IMR-90 (cell line): Measurements from ENCODE around the gene MOB3B. TPM values are rescaled to one million over a fixed set of nuclear protein-coding genes. Genes with fewer than 3 reads are reported as not detected.

Source experiments
- ATAC-seq: fragments of 200-7000 bp; cut with Tn5 transposase; 2 replicates; pipeline ENCODE4 v1.9.1; 2020; ENCODE audit warnings: low read depth, mild to moderate bottlenecking, moderate library complexity
- BruUV-seq: library from RNA; stranded (reverse); fragments of 400-500 nt; replicated peaks from 2 replicates; lab custom pipeline; 2021; lab: Mats Ljungman, UMichigan
- CTCF ChIA-PET: fragments of 300-600 bp; formaldehyde crosslinking; extraction: SDS; loops from one replicate; lab custom pipeline; 2021; ENCODE audit warnings: antibody characterized with exemption; lab: Yijun Ruan, JAX
- POLR2A ChIA-PET: fragments of 300-600 bp; sonication (Branson Sonifier 250); formaldehyde crosslinking; loops from one replicate; lab custom pipeline; 2022; ENCODE audit warnings: antibody characterized with exemption; ENCODE audit not compliant: unreplicated experiment; lab: Charles Lee
- DNase-seq: peaks from one replicate; pipeline ENCODE4 v3.0.0; 2013
- H2AFZ ChIP-seq: replicated peaks from 2 replicates; pipeline ENCODE3; 2013; ENCODE audit warnings: low read length, mild to moderate bottlenecking; ENCODE audit not compliant: poor library complexity
- H2AK5ac ChIP-seq: 2 replicates; pipeline ENCODE4 v1.6.1; 2013; ENCODE audit warnings: low read depth, low read length, inconsistent platforms
- H2AK9ac ChIP-seq: replicated peaks from 2 replicates; pipeline ENCODE3; 2013; ENCODE audit warnings: mild to moderate bottlenecking, low read depth, low read length, moderate library complexity; ENCODE audit not compliant: poor library complexity
- H2BK120ac ChIP-seq: 2 replicates; pipeline ENCODE4 v1.6.1; 2013; ENCODE audit warnings: low read depth, low read length, inconsistent platforms
- H2BK15ac ChIP-seq: 3 replicates; pipeline ENCODE4 v1.6.1; 2013; ENCODE audit warnings: low read depth, low read length, inconsistent platforms
- H2BK20ac ChIP-seq: 2 replicates; pipeline ENCODE4 v1.6.1; 2013; ENCODE audit warnings: low read depth, mild to moderate bottlenecking, inconsistent platforms, low read length, moderate library complexity
- H2BK5ac ChIP-seq: 2 replicates; pipeline ENCODE4 v1.6.1; 2013; ENCODE audit warnings: mild to moderate bottlenecking, low read depth, low read length, inconsistent platforms; ENCODE audit not compliant: poor library complexity, severe bottlenecking
- H3K14ac ChIP-seq: replicated peaks from 2 replicates; pipeline ENCODE4 v1.6.1; 2013; ENCODE audit warnings: low read depth, low read length, inconsistent platforms
- H3K18ac ChIP-seq: 2 replicates; pipeline ENCODE4 v1.6.1; 2013; ENCODE audit warnings: low read depth, low read length, control low read depth
- H3K23ac ChIP-seq: 2 replicates; pipeline ENCODE4 v1.6.1; 2013; ENCODE audit warnings: low read depth, low read length, inconsistent platforms
- H3K27ac ChIP-seq: 2 replicates; pipeline ENCODE4 v1.5.1; 2013; ENCODE audit warnings: mild to moderate bottlenecking, control low read depth, low read length; ENCODE audit not compliant: insufficient read depth
- H3K27me3 ChIP-seq: 2 replicates; pipeline ENCODE4 v1.6.1; 2013; ENCODE audit warnings: low read length; ENCODE audit not compliant: control insufficient read depth, insufficient read depth
- H3K36me3 ChIP-seq: 2 replicates; pipeline ENCODE4 v1.6.1; 2013; ENCODE audit warnings: low read length, mixed read lengths; ENCODE audit not compliant: control insufficient read depth, insufficient read depth
- H3K4ac ChIP-seq: 2 replicates; pipeline ENCODE4 v1.6.1; 2013; ENCODE audit warnings: low read depth, low read length, inconsistent platforms
- H3K4me1 ChIP-seq: 2 replicates; pipeline ENCODE4 v1.6.1; 2013; ENCODE audit warnings: low read length, mixed read lengths; ENCODE audit not compliant: control insufficient read depth, insufficient read depth
- H3K4me2 ChIP-seq: 2 replicates; pipeline ENCODE4 v1.6.1; 2013; ENCODE audit warnings: low read depth, mild to moderate bottlenecking, control low read depth, low read length, moderate library complexity
- H3K4me3 ChIP-seq: 2 replicates; pipeline ENCODE4 v1.5.1; 2013; ENCODE audit warnings: low read depth, mild to moderate bottlenecking, control low read depth, low read length, moderate library complexity; ENCODE audit not compliant: insufficient read depth
- H3K56ac ChIP-seq: 2 replicates; pipeline ENCODE4 v1.6.1; 2013; ENCODE audit warnings: low read length, inconsistent platforms; ENCODE audit not compliant: insufficient read depth; ENCODE audit errors: extremely low read depth
- H3K79me1 ChIP-seq, 2 experiments: 2 replicates each; pipeline ENCODE4 v1.6.1; 2013; ENCODE audit warnings: low read length in 2 of 2, inconsistent platforms in 1 of 2, low read depth in 1 of 2
- H3K9ac ChIP-seq: 2 replicates; pipeline ENCODE4 v1.6.1; 2013; ENCODE audit warnings: low read depth, low read length, control low read depth
- H3K9me1 ChIP-seq: 2 replicates; pipeline ENCODE4 v1.6.1; 2013; ENCODE audit warnings: low read length, inconsistent platforms; ENCODE audit not compliant: insufficient read depth
- H3K9me3 ChIP-seq: 2 replicates; pipeline ENCODE4 v1.6.1; 2013; ENCODE audit warnings: low read length; ENCODE audit not compliant: control insufficient read depth, insufficient read depth
- H4K20me1 ChIP-seq: 2 replicates; pipeline ENCODE4 v1.6.1; 2013; ENCODE audit warnings: low read length, inconsistent platforms; ENCODE audit not compliant: insufficient read depth
- H4K5ac ChIP-seq: 2 replicates; pipeline ENCODE4 v1.6.1; 2013; ENCODE audit warnings: mild to moderate bottlenecking, low read depth, low read length, control low read depth
- H4K8ac ChIP-seq, 2 experiments: 2 replicates each; pipeline ENCODE4 v1.6.1; 2013; ENCODE audit warnings: low read depth in 2 of 2, low read length in 2 of 2, control low read depth in 1 of 2, inconsistent platforms in 1 of 2
- H4K91ac ChIP-seq: 2 replicates; pipeline ENCODE4 v1.6.1; 2013; ENCODE audit warnings: low read depth, low read length, inconsistent platforms; ENCODE audit not compliant: insufficient read depth
- CTCF ChIP-seq: conservative IDR thresholded peaks from 2 replicates; pipeline ENCODE4 v1.5.1; 2012; ENCODE audit warnings: mild to moderate bottlenecking, low read depth, low read length, improper control_type of control experiment
- ELK1 ChIP-seq: fragments of 150-350 bp; IDR thresholded peaks from 2 replicates; pipeline ENCODE4 v1.6.1; 2016; ENCODE audit warnings: low read depth, mild to moderate bottlenecking, low read length, moderate library complexity, borderline replicate concordance
- FOS ChIP-seq: fragments of 150-350 bp; IDR thresholded peaks from 2 replicates; pipeline ENCODE4 v1.6.1; 2016; ENCODE audit warnings: low read depth, low read length
- MAFK ChIP-seq: IDR thresholded peaks from 2 replicates; pipeline ENCODE4 v1.6.1; 2012; ENCODE audit warnings: low read depth, low read length, improper control_type of control experiment
- MXI1 ChIP-seq: IDR thresholded peaks from 2 replicates; pipeline ENCODE4 v1.6.1; 2012; ENCODE audit warnings: low read depth, mild to moderate bottlenecking, low read length, moderate library complexity, borderline replicate concordance
- NFE2L2 ChIP-seq: fragments of 150-350 bp; IDR thresholded peaks from 2 replicates; pipeline ENCODE4 v1.6.1; 2016; ENCODE audit warnings: low read depth, mild to moderate bottlenecking, low read length
- RAD21 ChIP-seq: IDR thresholded peaks from 2 replicates; pipeline ENCODE4 v1.6.1; 2012; ENCODE audit warnings: low read length, improper control_type of control experiment
- RCOR1 ChIP-seq: IDR thresholded peaks from 2 replicates; pipeline ENCODE4 v1.6.1; 2012; ENCODE audit warnings: mild to moderate bottlenecking, low read length, improper control_type of control experiment; ENCODE audit not compliant: insufficient replicate concordance
- RFX5 ChIP-seq: IDR thresholded peaks from 2 replicates; pipeline ENCODE4 v1.8.0; 2012; ENCODE audit warnings: low read depth, mild to moderate bottlenecking, low read length, moderate library complexity
- SMC3 ChIP-seq: fragments of 150-350 bp; IDR thresholded peaks from 2 replicates; pipeline ENCODE4 v1.6.1; 2016; ENCODE audit warnings: low read depth, mild to moderate bottlenecking, antibody characterized with exemption, low read length, moderate library complexity
- USF2 ChIP-seq: fragments of 150-350 bp; IDR thresholded peaks from 2 replicates; pipeline ENCODE4 v1.6.1; 2017; ENCODE audit warnings: mild to moderate bottlenecking, antibody characterized with exemption, low read length, low read depth
- WGBS, 2 experiments: methylation state at CpG; one replicate each; pipeline versions ENCODE4 v1.1.5 to v1.1.7; 2013; ENCODE audit warnings: missing lambda C conversion rate in 2 of 2; ENCODE audit not compliant: insufficient read length in 1 of 2; ENCODE audit errors: extremely low coverage in 2 of 2; 5-methylcytosine and 5-hydroxymethylcytosine counted together
- dilution Hi-C: fragments of 300-500 bp; cut with HindIII; formaldehyde crosslinking; loops from one replicate; pipeline ENCODE4 v1.14.3; 2018; ENCODE audit warnings: low sequenced_read_pairs; ENCODE audit not compliant: unreplicated experiment
- in situ Hi-C: fragments of 300-500 bp; cut with MboI; formaldehyde crosslinking; loops from 3 replicates; pipeline ENCODE4 v1.14.3; 2019; ENCODE audit warnings: low sequenced_read_pairs, inconsistent platforms, mixed read lengths
- intact Hi-C: fragments of 100-400 bp; cut with micrococcal nuclease; formaldehyde crosslinking; loops from 2 replicates; pipeline ENCODE4 v1.10.0; 2022
- polyA plus RNA-seq, 3 experiments: library from polyadenylated mRNA; depleted of rRNA; stranded (reverse); fragments of >200 nt; gene quantifications; 2 replicates each; pipeline ENCODE4 v1.2.3, GENCODE V29; 2012; ENCODE audit warnings: low replicate concordance in 1 of 3
- total RNA-seq: library from RNA; depleted of rRNA; stranded (reverse); fragments of >200 nt; gene quantifications from 2 replicates; pipeline ENCODE4 v1.2.3, GENCODE V29; 2012

MOB3B gene
- total and polyA plus RNA-seq, 2 of the 4 experiments (the other 2 are of a cell fraction) = under 0.01 to 0.02 TPM

GRCh38 chr9:27368316-27368985, 161.2 kb downstream of the MOB3B start:
- Histone ChIP-seq H2BK120ac (no peak overlapping the region), H3K27me3 (peaks cover 7% of the 10 kb centered on the region), H2AFZ (no peak overlapping the region), H4K20me1 (no peaks in the 10 kb centered on the region), H4K5ac (no peak overlapping the region), H2AK5ac (no peak overlapping the region), H3K9me1 (no peaks in the 10 kb centered on the region), H2BK5ac (no peak overlapping the region), H2BK15ac (no peak overlapping the region), H3K56ac (no peak overlapping the region), H3K18ac (no peak overlapping the region), H3K4ac (no peak overlapping the region), H2BK20ac (no peak overlapping the region), H3K14ac (no peak overlapping the region), H4K8ac (no peak overlapping the region), H3K4me1 (no peaks in the 10 kb centered on the region), H4K91ac (no peak overlapping the region), H2AK9ac (no peak overlapping the region), H3K79me1 (no peaks in the 10 kb centered on the region), H3K27ac (no peak overlapping the region), H3K9ac (no peak overlapping the region), H3K23ac (no peak overlapping the region), H3K4me3 (no peak overlapping the region), H3K36me3 (no peaks in the 10 kb centered on the region), H3K4me2 (no peak overlapping the region), H3K9me3 (no peaks in the 10 kb centered on the region)
- no peak for ATAC-seq
- intact Hi-C loops (no loop called here), dilution Hi-C loops (no loop called here), in situ Hi-C loops (loop anchor here (10.0 kb wide), 1 partner anchor 64 kb away; no protein-coding TSS in a partner anchor)
- DNase-seq = no peak
- no CpG with 5 or more reads among the region's 7 CpGs for WGBS, 2 experiments
- no TSS peak for BruUV-seq
- ChIA-PET POLR2A (no interaction called here), CTCF (interaction anchor here (0.6 to 1.0 kb wide), 3 partner anchors 10 to 19 kb away, joined by 3 read pairs; no protein-coding TSS in a partner anchor)
- TF ChIP-seq RAD21 = no peak
- no peak for TF ChIP-seq CTCF
- TF ChIP-seq FOS = no peak
- no peak for TF ChIP-seq MXI1
- TF ChIP-seq RCOR1 = no peak
- no peak for TF ChIP-seq NFE2L2
- no peak for TF ChIP-seq RFX5
- TF ChIP-seq USF2 = no peak
- TF ChIP-seq ELK1 = no peak
- TF ChIP-seq MAFK = no peak
- no peak for TF ChIP-seq SMC3
